ENCODE data around the gene LRMDA. TPM values are rescaled to one million over a fixed set of nuclear protein-coding genes. Genes with fewer than 3 reads are reported as not detected.
"Not testable (repeated sequence)": the region's sequence is repeated elsewhere in the genome, so short reads cannot be mapped to it uniquely, and the experiment has no call there.

The LRMDA gene
- total RNA-seq, 1 donor from 2014 or later = 19.4 TPM

- TF ChIP-seq CTCF (IDR thresholded peaks at IDR 0.05; ENCODE audit: unreplicated experiment) = no peak
Observed at GRCh38 chr10:75511011-75511410, 79.6 kb downstream of the LRMDA start.

GRCh38 chr10:75512203-75512933 is 80.9 kb downstream of the LRMDA start:
- TF ChIP-seq CTCF (IDR thresholded peaks at IDR 0.05; ENCODE audit: unreplicated experiment) = no peak
- Mint-ChIP-seq H3K4me3 (ENCODE audit: unreplicated experiment) (no peak overlapping the region), H3K27me3 (ENCODE audit: unreplicated experiment) (no peaks in the 10 kb centered on the region), H3K27ac (ENCODE audit: unreplicated experiment) (no peak overlapping the region), H3K9me3 (ENCODE audit: unreplicated experiment) (peaks cover 3% of the 10 kb centered on the region), H3K4me1 (ENCODE audit: unreplicated experiment) (peaks cover 16% of the 10 kb centered on the region), H3K36me3 (ENCODE audit: low read depth, unreplicated experiment) (peaks cover 4% of the 10 kb centered on the region)
- DNase-seq (ENCODE audit: low spot score) = no peak

More at GRCh38 chr10:75511011-75511410, 79.6 kb downstream of the LRMDA start:
- peaks cover 3% of the 10 kb centered on the region for H3K9me3 Mint-ChIP-seq (ENCODE audit: unreplicated experiment)
- H3K27ac Mint-ChIP-seq (ENCODE audit: unreplicated experiment) = no peak overlapping the region
- H3K27me3 Mint-ChIP-seq (ENCODE audit: unreplicated experiment) = no peaks in the 10 kb centered on the region
- DNase-seq (ENCODE audit: low spot score) = no peak
- no peak overlapping the region for H3K4me3 Mint-ChIP-seq (ENCODE audit: unreplicated experiment)
- peaks cover 4% of the 10 kb centered on the region for H3K36me3 Mint-ChIP-seq (ENCODE audit: low read depth, unreplicated experiment)
- peaks cover 16% of the 10 kb centered on the region for H3K4me1 Mint-ChIP-seq (ENCODE audit: unreplicated experiment)

GRCh38 chr10:75513292-75513885 is 82.0 kb downstream of the LRMDA start:
- Mint-ChIP-seq H3K36me3 (ENCODE audit: low read depth, unreplicated experiment) (peaks cover 4% of the 10 kb centered on the region), H3K4me1 (ENCODE audit: unreplicated experiment) (peaks cover 16% of the 10 kb centered on the region), H3K9me3 (ENCODE audit: unreplicated experiment) (peaks cover 3% of the 10 kb centered on the region), H3K27ac (ENCODE audit: unreplicated experiment) (no peak overlapping the region), H3K4me3 (ENCODE audit: unreplicated experiment) (no peak overlapping the region), H3K27me3 (ENCODE audit: unreplicated experiment) (no peaks in the 10 kb centered on the region)
- no peak for DNase-seq (ENCODE audit: low spot score)
- TF ChIP-seq CTCF (IDR thresholded peaks at IDR 0.05; ENCODE audit: unreplicated experiment) = no peak

GRCh38 chr10:75514830-75515229 is 83.4 kb downstream of the LRMDA start:
- Mint-ChIP-seq H3K36me3 (ENCODE audit: low read depth, unreplicated experiment) (peaks cover 4% of the 10 kb centered on the region), H3K27ac (ENCODE audit: unreplicated experiment) (no peak overlapping the region), H3K4me1 (ENCODE audit: unreplicated experiment) (peaks cover 16% of the 10 kb centered on the region), H3K4me3 (ENCODE audit: unreplicated experiment) (no peak overlapping the region), H3K27me3 (ENCODE audit: unreplicated experiment) (no peaks in the 10 kb centered on the region), H3K9me3 (ENCODE audit: unreplicated experiment) (peaks cover 3% of the 10 kb centered on the region)
- no peak for DNase-seq (ENCODE audit: low spot score)
- TF ChIP-seq CTCF (IDR thresholded peaks at IDR 0.05; ENCODE audit: unreplicated experiment) = no peak

- not testable (repeated sequence) for H3K4me3 Mint-ChIP-seq (ENCODE audit: unreplicated experiment); H3K9me3 Mint-ChIP-seq (ENCODE audit: unreplicated experiment); DNase-seq (ENCODE audit: low spot score); H3K27ac Mint-ChIP-seq (ENCODE audit: unreplicated experiment); H3K27me3 Mint-ChIP-seq (ENCODE audit: unreplicated experiment); H3K36me3 Mint-ChIP-seq (ENCODE audit: low read depth, unreplicated experiment)
- peaks cover 16% of the 10 kb centered on the region for H3K4me1 Mint-ChIP-seq (ENCODE audit: unreplicated experiment)
Observed at GRCh38 chr10:75516154-75516553, 84.7 kb downstream of the LRMDA start.

GRCh38 chr10:75519213-75519612 is 87.8 kb downstream of the LRMDA start:
- not testable (repeated sequence) for H3K27me3 Mint-ChIP-seq (ENCODE audit: unreplicated experiment); DNase-seq (ENCODE audit: low spot score); H3K27ac Mint-ChIP-seq (ENCODE audit: unreplicated experiment); H3K4me3 Mint-ChIP-seq (ENCODE audit: unreplicated experiment); H3K4me1 Mint-ChIP-seq (ENCODE audit: unreplicated experiment); H3K9me3 Mint-ChIP-seq (ENCODE audit: unreplicated experiment); H3K36me3 Mint-ChIP-seq (ENCODE audit: low read depth, unreplicated experiment)

GRCh38 chr10:75521194-75521829 is 89.9 kb downstream of the LRMDA start:
- not testable (repeated sequence) for DNase-seq (ENCODE audit: low spot score); H3K4me3 Mint-ChIP-seq (ENCODE audit: unreplicated experiment); H3K4me1 Mint-ChIP-seq (ENCODE audit: unreplicated experiment); H3K9me3 Mint-ChIP-seq (ENCODE audit: unreplicated experiment); H3K27me3 Mint-ChIP-seq (ENCODE audit: unreplicated experiment); H3K27ac Mint-ChIP-seq (ENCODE audit: unreplicated experiment); H3K36me3 Mint-ChIP-seq (ENCODE audit: low read depth, unreplicated experiment)
